Endodermal cell (in vitro differentiated cells): ENCODE measurements around the gene KPNA4. TPM values are rescaled to one million over a fixed set of nuclear protein-coding genes. Genes with fewer than 3 reads are reported as not detected.
"Not testable (repeated sequence)": the region's sequence is repeated elsewhere in the genome, so short reads cannot be mapped to it uniquely, and the experiment has no call there.

Experiments
- DNase-seq: peaks from one replicate; pipeline ENCODE4 v3.0.0-alpha.2; 2017
- H3K27ac ChIP-seq: 2 replicates; pipeline ENCODE4 v1.5.1; 2013; ENCODE audit warnings: mild to moderate bottlenecking, low read depth, low read length, moderate library complexity
- H3K27me3 ChIP-seq: 2 replicates; pipeline ENCODE4 v1.6.1; 2013; ENCODE audit warnings: mild to moderate bottlenecking, low read length, moderate library complexity; ENCODE audit not compliant: insufficient read depth, control insufficient read depth, poor library complexity, severe bottlenecking
- H3K36me3 ChIP-seq: 2 replicates; pipeline ENCODE4 v1.7.0; 2013; ENCODE audit warnings: mild to moderate bottlenecking, low read length, moderate library complexity; ENCODE audit not compliant: control insufficient read depth, insufficient read depth
- H3K4me1 ChIP-seq: one replicate; pipeline ENCODE4 v1.7.0; 2013; ENCODE audit warnings: low read length; ENCODE audit not compliant: control insufficient read depth, insufficient read depth
- H3K4me3 ChIP-seq: 2 replicates; pipeline ENCODE4 v1.5.1; 2013; ENCODE audit warnings: mild to moderate bottlenecking, low read length, moderate library complexity
- H3K9ac ChIP-seq: 2 replicates; pipeline ENCODE4 v1.6.1; 2013; ENCODE audit warnings: mild to moderate bottlenecking, low read length, moderate library complexity; ENCODE audit not compliant: poor library complexity, severe bottlenecking; ENCODE audit errors: extremely low read depth
- H3K9me3 ChIP-seq: 2 replicates; pipeline ENCODE4 v1.6.1; 2013; ENCODE audit warnings: mild to moderate bottlenecking, low read length, moderate library complexity; ENCODE audit not compliant: control insufficient read depth
- H3K27ac Mint-ChIP-seq: 2 replicates; pipeline ENCODE4 v1.8.0; 2020; ENCODE audit warnings: mixed read lengths
- H3K27me3 Mint-ChIP-seq: 2 replicates; pipeline ENCODE4 v1.8.0; 2021; ENCODE audit warnings: mild to moderate bottlenecking, mixed read lengths; ENCODE audit not compliant: insufficient read depth
- H3K36me3 Mint-ChIP-seq: 2 replicates; pipeline ENCODE4 v1.8.0; 2020; ENCODE audit warnings: low read depth, mixed read lengths
- H3K4me1 Mint-ChIP-seq: 2 replicates; pipeline ENCODE4 v1.8.0; 2020; ENCODE audit warnings: mixed read lengths
- H3K4me3 Mint-ChIP-seq: 2 replicates; pipeline ENCODE4 v1.8.0; 2020; ENCODE audit warnings: mild to moderate bottlenecking, moderate library complexity, mixed read lengths
- H3K9me3 Mint-ChIP-seq: 2 replicates; pipeline ENCODE4 v1.8.0; 2020; ENCODE audit warnings: mild to moderate bottlenecking, mixed read lengths
- CTCF ChIP-seq: fragments of 200-600 bp; sonication (generic); conservative IDR thresholded peaks from 2 replicates; pipeline ENCODE4 v1.5.0; 2021; ENCODE audit warnings: antibody characterized with exemption, mild to moderate bottlenecking
- WGBS, 2 experiments: methylation state at CpG; one replicate each; pipeline versions ENCODE4 v1.1.5 to v1.1.7; 2013; ENCODE audit warnings: missing lambda C conversion rate in 2 of 2, mixed read lengths in 1 of 2; ENCODE audit not compliant: insufficient coverage in 1 of 2, insufficient read length in 1 of 2; 5-methylcytosine and 5-hydroxymethylcytosine counted together
- total RNA-seq, 2 donors: library from RNA; stranded (reverse); fragmentation: NEBNext Ultra II Directional in 1 of 2; extraction: Animal tissue kit (Norgen Biotek cat#: 25700) in 1 of 2; gene quantifications; 2 replicates in 1 of 2; 3 replicates in 1 of 2; pipeline ENCODE4 v1.2.1, GENCODE V29; 2021

The KPNA4 gene
- total RNA-seq, 2 donors from 2014 or later = 65.2 to 73.0 TPM

- no peak for TF ChIP-seq CTCF
- Histone ChIP-seq H3K27me3 (peaks cover 59% of the 10 kb centered on the region), H3K4me1 (peaks cover 9% of the 10 kb centered on the region), H3K9ac (no peak overlapping the region), H3K27ac (no peak overlapping the region), H3K9me3 (peaks cover 9% of the 10 kb centered on the region), H3K36me3 (no peaks in the 10 kb centered on the region), H3K4me3 (no peak overlapping the region)
- no peak for DNase-seq
- 54 to 79% methylated on average over 3 of the region's 3 CpGs for WGBS, 2 experiments
- H3K27me3 Mint-ChIP-seq = peaks cover 70% of the 10 kb centered on the region
- H3K27ac Mint-ChIP-seq = no peak overlapping the region
- H3K36me3 Mint-ChIP-seq = no peaks in the 10 kb centered on the region
- H3K4me3 Mint-ChIP-seq = no peak overlapping the region
- H3K9me3 Mint-ChIP-seq = peaks cover 12% of the 10 kb centered on the region
- H3K4me1 Mint-ChIP-seq = peaks cover 18% of the 10 kb centered on the region
Measured at GRCh38 chr3:160455846-160456245, 109.5 kb downstream of the KPNA4 start.

- H3K27ac Mint-ChIP-seq = no peak overlapping the region
- H3K36me3 Mint-ChIP-seq = no peaks in the 10 kb centered on the region
- no peak for TF ChIP-seq CTCF
- peaks cover 13% of the 10 kb centered on the region for H3K9me3 Mint-ChIP-seq
- Histone ChIP-seq H3K36me3 (no peaks in the 10 kb centered on the region), H3K27me3 (peaks cover 65% of the 10 kb centered on the region), H3K4me1 (peaks cover 9% of the 10 kb centered on the region), H3K9ac (no peak overlapping the region), H3K9me3 (peaks cover 6% of the 10 kb centered on the region), H3K4me3 (no peak overlapping the region), H3K27ac (no peak overlapping the region)
- H3K27me3 Mint-ChIP-seq = peaks cover 76% of the 10 kb centered on the region
- no peak overlapping the region for H3K4me3 Mint-ChIP-seq
- H3K4me1 Mint-ChIP-seq = peaks cover 18% of the 10 kb centered on the region
- 89 to 98% methylated on average over 1 of the region's 1 CpG for WGBS, 2 experiments
- DNase-seq = no peak
Measured at GRCh38 chr3:160454995-160455394, 110.4 kb downstream of the KPNA4 start.

- 90 to 92% methylated on average over 9 to 19 of the region's 19 CpGs for WGBS, 2 experiments
- H3K27me3 Mint-ChIP-seq = peaks cover 57% of the 10 kb centered on the region
Measured at GRCh38 chr3:160452251-160452650, 113.1 kb downstream of the KPNA4 start.

GRCh38 chr3:160451602-160452001 lies 113.8 kb downstream of the KPNA4 start:
- Mint-ChIP-seq H3K27me3 (peaks cover 52% of the 10 kb centered on the region), H3K4me3 (no peak overlapping the region), H3K27ac (no peak overlapping the region), H3K36me3 (peaks cover 4% of the 10 kb centered on the region), H3K4me1 (peaks cover 13% of the 10 kb centered on the region), H3K9me3 (peaks cover 3% of the 10 kb centered on the region)
- Histone ChIP-seq H3K4me3 (no peak overlapping the region), H3K27ac (no peak overlapping the region), H3K27me3 (peaks cover 32% of the 10 kb centered on the region), H3K9ac (no peak overlapping the region), H3K9me3 (no peaks in the 10 kb centered on the region), H3K4me1 (no peaks in the 10 kb centered on the region), H3K36me3 (peaks cover 11% of the 10 kb centered on the region)
- no peak for TF ChIP-seq CTCF
- DNase-seq = no peak
- WGBS, 2 experiments = 90 to 94% methylated on average over 2 to 4 of the region's 4 CpGs

More at GRCh38 chr3:160452251-160452650, 113.1 kb downstream of the KPNA4 start:
- H3K4me1 ChIP-seq, DNase-seq, H3K9me3 ChIP-seq, H3K9me3 Mint-ChIP-seq, H3K27ac Mint-ChIP-seq, H3K36me3 ChIP-seq, H3K4me3 Mint-ChIP-seq, H3K36me3 Mint-ChIP-seq, H3K9ac ChIP-seq, H3K27ac ChIP-seq, H3K4me3 ChIP-seq: not testable (repeated sequence)
- peaks cover 13% of the 10 kb centered on the region for H3K4me1 Mint-ChIP-seq
- H3K27me3 ChIP-seq = peaks cover 38% of the 10 kb centered on the region
